HL-60 (cell line): Measurements from ENCODE around the gene DLX3.

Source experiments
- DNase-seq, 2 experiments: peaks; one replicate each; pipeline ENCODE4 v3.0.0-alpha.2; 2010 to 2020; ENCODE audit warnings: low read depth in 1 of 2, low spot score in 1 of 2
- H3K27ac ChIP-seq: fragments of 250-450 bp; sonication (Bioruptor Pico); replicated peaks from 2 replicates; pipeline ENCODE4 v1.5.1; 2020; ENCODE audit warnings: mild to moderate bottlenecking, moderate library complexity
- H3K27me3 ChIP-seq: fragments of 250-450 bp; sonication (Bioruptor Pico); 2 replicates; pipeline ENCODE4 v1.5.1; 2021; ENCODE audit warnings: mild to moderate bottlenecking, moderate library complexity; ENCODE audit not compliant: insufficient read depth, poor library complexity, severe bottlenecking
- H3K4me3 ChIP-seq: replicated peaks from 2 replicates; pipeline ENCODE4 v1.5.1; 2011; ENCODE audit warnings: mild to moderate bottlenecking, control low read depth, low read length; ENCODE audit not compliant: insufficient read depth
- GABPA ChIP-seq: IDR thresholded peaks from 2 replicates; pipeline ENCODE4 v1.6.1; 2012; ENCODE audit warnings: low read depth
- POLR2AphosphoS5 ChIP-seq: IDR thresholded peaks from 2 replicates; pipeline ENCODE4 v1.6.1; 2012; ENCODE audit warnings: low read depth
- SPI1 ChIP-seq: IDR thresholded peaks from 2 replicates; pipeline ENCODE4 v1.6.1; 2012; ENCODE audit warnings: low read depth, mild to moderate bottlenecking, borderline replicate concordance
- TF ChIP-seq, protein P1 (sequence below): IDR thresholded peaks from one replicate; pipeline ENCODE4 v1.5.1; 2011; ENCODE audit warnings: low read length, control low read depth, inconsistent platforms; ENCODE audit not compliant: insufficient read depth
- TF ChIP-seq, protein P2 (sequence below): IDR thresholded peaks from 2 replicates; pipeline ENCODE4 v1.6.1; 2012; ENCODE audit warnings: low read depth; ENCODE audit not compliant: insufficient replicate concordance

The DLX3 gene

DNA sequence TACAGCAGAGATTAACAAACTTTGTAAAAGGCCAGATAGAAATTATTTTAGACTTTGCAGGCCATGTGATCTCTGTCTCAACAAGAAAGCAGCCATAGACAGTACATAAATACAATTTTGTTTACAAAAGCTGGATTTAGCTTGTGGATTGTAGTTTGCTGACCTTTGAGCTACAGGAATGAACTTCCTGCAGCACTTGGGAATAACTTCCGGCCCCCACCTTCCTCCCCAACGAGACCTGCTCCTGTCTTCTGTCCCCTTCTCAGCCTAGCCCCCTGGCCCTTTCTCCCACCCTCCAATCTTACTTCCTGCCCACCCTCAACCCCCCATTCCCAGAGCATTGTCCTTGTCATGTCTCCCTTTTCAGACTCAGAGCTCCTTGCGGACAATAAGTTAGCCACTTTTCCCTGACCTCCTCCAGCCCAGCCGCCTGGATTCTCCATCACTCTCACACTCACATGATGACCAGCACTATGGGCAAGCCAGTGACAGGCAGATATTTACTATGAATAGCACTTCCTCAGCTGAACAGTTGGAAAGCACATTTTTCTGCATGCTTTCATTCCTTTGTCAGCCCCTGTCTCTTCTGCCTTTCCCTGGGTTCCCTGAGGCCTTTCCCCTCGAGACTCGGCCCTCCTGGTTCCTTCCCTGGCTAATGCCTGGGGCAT, 27.6 kb upstream of the DLX3 start:
- DNase-seq, result no peak
- TF ChIP-seq, protein P1, sequence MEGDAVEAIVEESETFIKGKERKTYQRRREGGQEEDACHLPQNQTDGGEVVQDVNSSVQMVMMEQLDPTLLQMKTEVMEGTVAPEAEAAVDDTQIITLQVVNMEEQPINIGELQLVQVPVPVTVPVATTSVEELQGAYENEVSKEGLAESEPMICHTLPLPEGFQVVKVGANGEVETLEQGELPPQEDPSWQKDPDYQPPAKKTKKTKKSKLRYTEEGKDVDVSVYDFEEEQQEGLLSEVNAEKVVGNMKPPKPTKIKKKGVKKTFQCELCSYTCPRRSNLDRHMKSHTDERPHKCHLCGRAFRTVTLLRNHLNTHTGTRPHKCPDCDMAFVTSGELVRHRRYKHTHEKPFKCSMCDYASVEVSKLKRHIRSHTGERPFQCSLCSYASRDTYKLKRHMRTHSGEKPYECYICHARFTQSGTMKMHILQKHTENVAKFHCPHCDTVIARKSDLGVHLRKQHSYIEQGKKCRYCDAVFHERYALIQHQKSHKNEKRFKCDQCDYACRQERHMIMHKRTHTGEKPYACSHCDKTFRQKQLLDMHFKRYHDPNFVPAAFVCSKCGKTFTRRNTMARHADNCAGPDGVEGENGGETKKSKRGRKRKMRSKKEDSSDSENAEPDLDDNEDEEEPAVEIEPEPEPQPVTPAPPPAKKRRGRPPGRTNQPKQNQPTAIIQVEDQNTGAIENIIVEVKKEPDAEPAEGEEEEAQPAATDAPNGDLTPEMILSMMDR, result no peak
- TF ChIP-seq, protein P2, sequence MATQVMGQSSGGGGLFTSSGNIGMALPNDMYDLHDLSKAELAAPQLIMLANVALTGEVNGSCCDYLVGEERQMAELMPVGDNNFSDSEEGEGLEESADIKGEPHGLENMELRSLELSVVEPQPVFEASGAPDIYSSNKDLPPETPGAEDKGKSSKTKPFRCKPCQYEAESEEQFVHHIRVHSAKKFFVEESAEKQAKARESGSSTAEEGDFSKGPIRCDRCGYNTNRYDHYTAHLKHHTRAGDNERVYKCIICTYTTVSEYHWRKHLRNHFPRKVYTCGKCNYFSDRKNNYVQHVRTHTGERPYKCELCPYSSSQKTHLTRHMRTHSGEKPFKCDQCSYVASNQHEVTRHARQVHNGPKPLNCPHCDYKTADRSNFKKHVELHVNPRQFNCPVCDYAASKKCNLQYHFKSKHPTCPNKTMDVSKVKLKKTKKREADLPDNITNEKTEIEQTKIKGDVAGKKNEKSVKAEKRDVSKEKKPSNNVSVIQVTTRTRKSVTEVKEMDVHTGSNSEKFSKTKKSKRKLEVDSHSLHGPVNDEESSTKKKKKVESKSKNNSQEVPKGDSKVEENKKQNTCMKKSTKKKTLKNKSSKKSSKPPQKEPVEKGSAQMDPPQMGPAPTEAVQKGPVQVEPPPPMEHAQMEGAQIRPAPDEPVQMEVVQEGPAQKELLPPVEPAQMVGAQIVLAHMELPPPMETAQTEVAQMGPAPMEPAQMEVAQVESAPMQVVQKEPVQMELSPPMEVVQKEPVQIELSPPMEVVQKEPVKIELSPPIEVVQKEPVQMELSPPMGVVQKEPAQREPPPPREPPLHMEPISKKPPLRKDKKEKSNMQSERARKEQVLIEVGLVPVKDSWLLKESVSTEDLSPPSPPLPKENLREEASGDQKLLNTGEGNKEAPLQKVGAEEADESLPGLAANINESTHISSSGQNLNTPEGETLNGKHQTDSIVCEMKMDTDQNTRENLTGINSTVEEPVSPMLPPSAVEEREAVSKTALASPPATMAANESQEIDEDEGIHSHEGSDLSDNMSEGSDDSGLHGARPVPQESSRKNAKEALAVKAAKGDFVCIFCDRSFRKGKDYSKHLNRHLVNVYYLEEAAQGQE, result no peak
- no peak for TF ChIP-seq GABPA
- no peak for TF ChIP-seq POLR2AphosphoS5
- no peak for TF ChIP-seq SPI1
- Histone ChIP-seq H3K27me3 (peaks cover 6% of the 10 kb centered on the region), H3K27ac (no peak overlapping the region), H3K4me3 (no peak overlapping the region)

DNA sequence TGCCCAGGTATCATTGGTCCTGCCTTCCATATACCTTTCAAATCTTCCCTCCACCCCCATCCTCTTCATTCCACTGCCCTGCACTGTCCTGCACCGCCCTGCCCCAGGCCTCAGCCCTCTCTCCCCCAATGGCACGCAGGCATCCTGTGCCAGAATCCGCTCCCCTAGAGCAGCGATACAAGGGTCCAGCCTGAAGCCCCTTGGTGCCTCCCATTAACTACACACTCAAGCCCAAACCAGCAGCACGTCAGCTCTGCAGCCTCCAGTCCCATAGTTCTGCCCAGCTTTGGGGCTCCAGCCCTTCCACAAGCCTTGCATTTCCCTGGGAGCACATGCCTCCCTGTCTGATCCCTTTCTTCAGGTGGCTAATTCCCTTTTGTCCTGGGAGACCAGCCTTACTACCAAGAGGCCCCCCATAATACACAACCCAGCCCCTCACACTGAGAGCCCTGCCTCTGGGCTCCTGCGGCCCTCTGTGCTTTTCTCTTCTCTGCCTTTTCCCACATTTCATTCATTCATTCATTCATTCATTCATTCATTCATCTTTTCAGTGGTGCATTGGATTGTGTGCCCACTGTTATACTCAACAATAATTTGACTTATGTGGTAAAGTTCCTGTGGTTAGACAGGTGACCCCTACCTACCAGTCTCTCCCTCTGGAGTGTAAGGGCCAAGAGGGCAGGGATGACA, 26.8 kb upstream of the DLX3 start:
- H3K4me3 ChIP-seq, result no peak overlapping the region
- TF ChIP-seq, protein P1, result no peak
- no peak for TF ChIP-seq GABPA
- H3K27me3 ChIP-seq, result no peaks in the 10 kb centered on the region
- DNase-seq, result no peak
- H3K27ac ChIP-seq, result no peak overlapping the region

DNA sequence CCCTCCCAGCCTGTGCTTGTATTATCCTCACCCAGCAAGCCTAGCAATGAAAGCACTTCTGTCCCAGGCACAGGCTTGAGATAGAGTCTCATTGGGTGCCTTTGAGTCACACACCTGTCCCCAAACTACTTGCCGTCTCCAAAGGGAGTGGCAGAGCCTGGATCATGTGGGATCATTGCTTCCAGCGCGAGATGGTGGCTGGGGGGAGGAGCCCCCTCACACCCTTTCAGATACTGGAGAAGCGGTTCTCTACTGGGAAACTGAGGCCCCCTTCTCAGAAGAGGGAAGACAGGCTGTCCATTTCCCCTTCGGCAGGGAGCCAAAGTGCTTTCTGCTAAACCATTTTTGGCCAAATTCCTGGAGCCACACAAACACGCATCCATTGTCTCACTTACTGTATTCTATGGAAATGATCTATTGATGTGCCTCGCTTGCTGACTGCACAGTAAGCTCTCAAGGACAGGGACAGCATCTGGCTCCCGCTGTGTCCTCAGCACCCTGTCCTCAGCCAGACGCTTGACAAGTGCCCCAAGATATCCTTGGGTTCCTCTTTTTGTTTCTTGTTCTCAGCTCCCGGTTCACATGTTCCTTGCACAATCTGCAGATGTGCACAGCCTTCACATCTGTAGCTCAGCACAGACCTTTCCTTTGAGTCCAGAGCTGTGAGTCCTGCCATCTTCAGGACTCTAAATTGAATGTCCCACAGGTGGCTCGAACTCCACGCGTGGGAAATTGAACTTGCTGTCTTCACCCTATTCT, 26.0 kb upstream of the DLX3 start:
- H3K27ac ChIP-seq, result no peak overlapping the region
- no peaks in the 10 kb centered on the region for H3K27me3 ChIP-seq
- peak in 1 of 2 experiments; percentile 72 for DNase-seq
- H3K4me3 ChIP-seq, result no peak overlapping the region
- TF ChIP-seq, protein P1, result no peak
- peak; percentile 89 for TF ChIP-seq SPI1

DNA sequence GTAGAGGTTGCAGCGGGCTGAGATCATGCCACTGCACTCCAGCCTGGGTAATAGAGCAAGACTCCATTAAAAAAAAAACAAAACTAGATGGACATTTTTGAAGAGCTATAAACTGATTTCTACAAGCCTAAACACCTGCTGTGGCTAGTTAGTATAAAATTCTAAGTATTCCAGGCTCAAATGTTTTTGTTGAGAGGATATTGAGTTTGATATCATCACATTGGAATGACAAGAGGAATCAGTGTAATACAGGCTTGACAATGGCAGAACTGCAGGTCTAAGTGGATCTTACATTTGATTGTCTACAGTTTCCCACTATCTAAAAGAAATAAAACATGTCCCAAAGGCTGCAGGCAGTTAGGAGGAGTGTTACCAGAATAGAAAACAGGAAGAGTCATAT, 23.9 kb upstream of the DLX3 start:
- TF ChIP-seq, protein P2, result no peak
- TF ChIP-seq POLR2AphosphoS5 (no peak), GABPA (no peak), SPI1 (no peak)
- TF ChIP-seq, protein P1, result no peak
- H3K27ac ChIP-seq, result no peak overlapping the region
- no peaks in the 10 kb centered on the region for H3K27me3 ChIP-seq
- no peak overlapping the region for H3K4me3 ChIP-seq
- no peak for DNase-seq
